Measurements from ENCODE around the gene PITPNC1. TPM values are rescaled to one million over a fixed set of nuclear protein-coding genes. Genes with fewer than 3 reads are reported as not detected.

The PITPNC1 gene
- total and polyA plus RNA-seq, 2 of the 13 experiments (the other 11 are each of a cell fraction or from before 2014, with no cell fraction given) = 4.1 to 5.7 TPM

GRCh38 chr17:67528751-67529436, 151.8 kb downstream of the PITPNC1 start (continued):
- peak; percentile 49; the same call in 1 of the 2 replicates for TF ChIP-seq ZNF362 (CRISPR knock-in tag; IDR thresholded peaks at IDR 0.05; ENCODE audit: borderline replicate concordance)
- TF ChIP-seq ZNF724P (CRISPR knock-in tag; IDR thresholded peaks at IDR 0.05; ENCODE audit: borderline replicate concordance) = 0 out of 2 replicates have a peak, but pooled peaks have one; percentile 68
- TF ChIP-seq TMF1 (CRISPR knock-in tag; IDR thresholded peaks at IDR 0.05; ENCODE audit: low read depth) = no peak
- no peak for TF ChIP-seq ZNF276 (CRISPR knock-in tag; IDR thresholded peaks at IDR 0.05; ENCODE audit: low read depth)
- peak; percentile 74; the same call in 1 of the 2 replicates for TF ChIP-seq HDAC1 (CRISPR knock-in tag; IDR thresholded peaks at IDR 0.05)
- peak; percentile 53; the same call in 1 of the 2 replicates for TF ChIP-seq HOXA3 (CRISPR knock-in tag; IDR thresholded peaks at IDR 0.05)
- TF ChIP-seq ZNF598 (CRISPR knock-in tag; IDR thresholded peaks at IDR 0.05; ENCODE audit: borderline replicate concordance) = peak; percentile 87; the same call in 1 of the 2 replicates
- TF ChIP-seq ZBTB38 (CRISPR knock-in tag; IDR thresholded peaks at IDR 0.05) = peak; percentile 26; the same call in 1 of the 2 replicates
- TF ChIP-seq AHDC1 (CRISPR knock-in tag; IDR thresholded peaks at IDR 0.05; ENCODE audit: borderline replicate concordance) = peak; percentile 36; the same call in 1 of the 2 replicates
- TF ChIP-seq KLF12 (CRISPR knock-in tag; IDR thresholded peaks at IDR 0.05; ENCODE audit: borderline replicate concordance) = no peak
- no peak for TF ChIP-seq MXD3 (CRISPR knock-in tag; IDR thresholded peaks at IDR 0.05)
- no peak for TF ChIP-seq TBX3 (IDR thresholded peaks at IDR 0.05; ENCODE audit: borderline replicate concordance)
- TF ChIP-seq ASH2L (IDR thresholded peaks at IDR 0.05; ENCODE audit: insufficient read length, low read depth, low read length) = no peak
- TF ChIP-seq TBP (CRISPR knock-in tag; IDR thresholded peaks at IDR 0.05) = no peak
- TF ChIP-seq MAX (IDR thresholded peaks at IDR 0.05) = peak; percentile 8; the same call in 1 of the 2 replicates
- no peak for TF ChIP-seq ZSCAN20 (CRISPR knock-in tag; IDR thresholded peaks at IDR 0.05; ENCODE audit: borderline replicate concordance)
- no peak for TF ChIP-seq ZNF44 (CRISPR knock-in tag; IDR thresholded peaks at IDR 0.05)
- TF ChIP-seq ZNF569 (CRISPR knock-in tag; IDR thresholded peaks at IDR 0.05; ENCODE audit: borderline replicate concordance) = no peak
- no peak for TF ChIP-seq POLR2A (IDR thresholded peaks at IDR 0.05; ENCODE audit: insufficient read depth in 1 of 2, low read depth in 2 of 2, low read length in 2 of 2)
- TF ChIP-seq MED1 (CRISPR knock-in tag; IDR thresholded peaks at IDR 0.05) = peak; percentile 49
- TF ChIP-seq MTF2 (CRISPR knock-in tag; IDR thresholded peaks at IDR 0.05; ENCODE audit: borderline replicate concordance) = no peak
